GM19324 (cell line): ENCODE results near the gene PPP1R12C.
"Not testable (repeated sequence)": the region's sequence is repeated elsewhere in the genome, so short reads cannot be mapped to it uniquely, and the experiment has no call there.

ENCODE experiments used
- ATAC-seq: cut with Tn5 transposase; IDR thresholded peaks from one replicate; pipeline ENCODE4 v1.9.1; 2021; ENCODE audit warnings: mild to moderate bottlenecking, moderate library complexity; ENCODE audit not compliant: unreplicated experiment, low FRiP score

The PPP1R12C gene

DNA sequence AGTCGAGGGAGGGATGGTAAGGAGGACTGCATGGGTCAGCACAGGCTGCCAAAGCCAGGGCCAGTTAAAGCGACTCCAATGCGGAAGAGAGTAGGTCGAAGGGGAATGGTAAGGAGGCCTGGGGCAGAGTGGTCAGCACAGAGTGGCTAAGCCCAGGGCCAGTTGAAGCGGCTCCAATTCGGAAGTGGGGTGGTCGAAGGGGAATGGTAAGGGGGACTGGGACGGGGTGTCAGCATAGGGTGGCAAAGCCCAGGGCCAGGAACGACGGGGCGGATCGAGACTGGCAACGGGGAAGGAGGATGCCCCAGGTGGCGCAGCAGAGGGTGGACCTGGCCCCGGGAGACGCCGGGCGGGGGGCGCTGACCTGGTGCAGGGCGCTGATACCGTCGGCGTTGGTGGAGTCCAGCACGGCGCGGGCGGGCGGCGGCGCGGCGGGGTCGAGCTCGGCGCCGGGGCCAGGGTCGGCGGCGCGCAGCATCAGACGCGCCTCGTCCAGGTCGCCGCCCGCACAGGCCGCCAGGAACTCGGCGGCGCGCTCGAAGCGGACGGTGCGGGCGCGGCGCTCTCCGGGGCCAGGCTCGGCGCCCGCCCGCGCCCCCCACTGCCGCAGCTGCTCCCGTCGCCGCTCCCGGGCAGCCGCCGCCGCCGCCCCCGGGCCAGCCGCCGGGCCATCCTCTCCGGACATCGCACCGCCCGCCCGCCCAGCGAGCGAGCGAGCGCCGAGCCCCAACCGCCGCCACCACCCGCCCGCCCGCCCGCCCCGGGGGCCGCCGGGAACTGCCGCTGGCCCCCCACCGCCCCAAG lies at the start of gene PPP1R12C:
Gene PPP1R12C, minus strand, starts transcription at position 779 of the 804 bp plus-strand sequence. Its CDS starts 94 bp downstream, at position 685.
- peak; percentile 26 for ATAC-seq

DNA sequence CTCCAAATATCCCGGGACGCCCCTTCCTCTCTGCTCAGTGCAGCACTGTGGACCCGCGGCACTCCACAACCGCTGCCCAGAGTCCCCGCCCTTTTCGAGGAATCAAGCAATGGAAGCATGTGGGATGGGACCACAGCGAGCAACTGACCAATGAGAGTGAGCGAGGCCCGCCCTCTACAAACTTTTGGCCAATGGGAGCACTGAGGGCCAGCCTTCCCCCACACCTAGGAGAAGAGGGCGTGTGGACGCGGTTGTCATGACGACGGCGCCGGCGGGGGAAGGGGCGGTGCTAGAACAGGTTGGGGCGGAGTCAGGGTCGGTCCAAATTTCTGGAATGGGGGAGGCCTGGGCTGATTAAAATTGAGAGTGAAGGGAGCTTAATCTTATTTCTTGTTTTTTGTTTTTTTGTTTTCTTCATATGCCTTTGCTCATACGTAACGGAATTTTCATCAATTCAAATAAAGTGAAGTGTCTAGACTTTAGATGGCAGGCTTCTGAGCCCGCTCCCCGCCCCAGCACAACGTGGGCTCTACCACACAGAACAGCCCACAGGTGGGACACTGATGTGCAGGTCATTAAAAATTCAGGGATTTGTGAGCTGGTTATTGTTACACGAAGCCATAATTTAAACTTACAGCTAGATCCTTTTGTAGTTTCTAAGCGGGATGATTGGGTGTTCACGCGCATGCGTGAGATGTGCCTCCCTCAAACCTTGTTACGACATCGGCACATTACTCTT lies 49.3 kb upstream of the PPP1R12C start, which contains the start of gene DNAAF3:
Gene DNAAF3, minus strand, starts transcription at position 84 of the 739 bp plus-strand sequence. CDS start 200 bp downstream, outside the sequence.
- ATAC-seq = no peak

DNA sequence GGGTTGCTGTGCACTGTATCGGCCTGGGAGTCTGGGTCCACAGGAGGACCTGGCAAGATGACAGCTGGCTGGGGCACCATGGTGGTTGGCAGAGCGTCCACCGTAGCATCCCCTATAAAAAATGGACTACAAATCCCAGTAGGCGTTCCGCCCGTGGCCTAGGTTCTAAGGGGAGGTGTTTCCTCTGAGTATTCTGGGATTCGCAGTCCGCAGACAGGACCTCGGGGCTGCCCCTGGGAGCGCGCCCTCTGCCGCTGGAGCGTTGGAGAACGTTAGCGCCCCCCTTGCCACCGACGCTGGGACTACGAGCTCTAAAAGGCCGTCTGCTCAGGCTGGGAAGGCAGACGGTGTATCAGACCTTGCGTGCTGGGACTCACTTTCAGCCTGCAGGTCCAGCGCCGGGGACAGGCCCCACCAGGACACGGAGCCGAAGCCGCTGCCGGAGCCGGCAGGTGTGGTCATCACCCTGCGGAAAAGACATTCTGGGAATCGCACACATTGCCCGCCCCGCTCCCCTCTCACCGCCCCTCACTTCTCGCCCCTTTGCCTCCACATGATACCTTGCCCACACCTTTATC lies 48.6 kb upstream of the PPP1R12C start:
- no peak for ATAC-seq

DNA sequence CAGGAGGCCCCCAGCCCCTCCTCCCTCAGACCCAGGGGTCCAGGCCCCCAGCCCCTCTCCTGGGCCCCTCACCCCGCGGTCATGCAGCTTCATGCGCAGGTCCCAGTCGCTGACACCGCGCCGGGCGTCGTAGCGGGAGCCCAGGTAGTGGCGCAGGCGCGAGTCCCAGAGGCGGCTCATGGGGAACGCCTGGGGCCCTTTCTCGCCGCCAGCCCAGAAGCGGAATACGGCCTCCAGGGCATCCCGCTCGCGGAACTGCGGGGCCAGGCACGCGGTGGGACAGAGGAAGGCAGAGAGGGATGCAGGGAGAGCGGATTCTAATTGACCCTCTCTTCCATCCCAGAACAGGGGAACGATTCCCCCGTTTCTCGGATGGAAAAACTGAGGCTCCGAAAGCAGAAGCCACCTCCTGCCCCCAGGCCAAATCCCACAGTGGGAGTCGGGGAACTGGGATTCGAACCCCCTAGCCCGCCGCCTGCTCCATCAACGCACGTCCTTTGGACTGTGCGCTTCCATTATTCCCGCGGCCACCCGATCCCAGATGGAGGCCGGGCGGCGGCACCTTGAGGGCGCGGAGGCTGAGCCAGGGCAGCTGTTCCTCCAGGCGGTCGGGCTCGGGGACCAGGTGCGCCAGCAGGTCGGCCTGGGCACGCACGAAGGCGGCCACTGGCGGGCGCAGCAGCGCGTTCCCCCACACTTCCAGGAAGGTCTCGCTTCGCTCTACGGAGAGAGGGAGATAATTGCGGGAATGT lies 44.3 kb upstream of the PPP1R12C start:
- no peak for ATAC-seq

DNA sequence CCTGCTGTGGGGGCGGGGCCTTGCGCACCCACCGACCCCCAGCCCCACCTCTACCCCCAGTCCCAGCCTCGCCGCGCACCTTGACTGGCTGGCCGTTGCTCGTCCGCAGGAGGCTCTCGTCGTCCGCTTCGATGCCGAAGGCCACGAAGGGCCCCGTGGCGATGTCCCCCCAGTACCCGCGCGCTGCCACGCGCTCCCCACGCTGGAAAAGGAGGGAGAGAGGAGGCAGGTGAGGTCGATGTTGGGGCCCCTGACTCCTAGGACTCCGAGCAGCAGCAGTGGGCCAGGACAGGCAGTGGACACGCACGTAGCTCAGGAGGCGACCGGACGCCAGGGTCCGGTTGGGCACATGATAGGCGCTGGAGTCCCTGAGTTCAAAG lies 43.5 kb upstream of the PPP1R12C start:
- no peak for ATAC-seq

- no peak for ATAC-seq
Measured at GRCh38 chr19:55160128-55160985, 42.9 kb upstream of the PPP1R12C start.

GRCh38 chr19:55158848-55159749 lies 41.7 kb upstream of the PPP1R12C start:
- ATAC-seq = no peak

DNA sequence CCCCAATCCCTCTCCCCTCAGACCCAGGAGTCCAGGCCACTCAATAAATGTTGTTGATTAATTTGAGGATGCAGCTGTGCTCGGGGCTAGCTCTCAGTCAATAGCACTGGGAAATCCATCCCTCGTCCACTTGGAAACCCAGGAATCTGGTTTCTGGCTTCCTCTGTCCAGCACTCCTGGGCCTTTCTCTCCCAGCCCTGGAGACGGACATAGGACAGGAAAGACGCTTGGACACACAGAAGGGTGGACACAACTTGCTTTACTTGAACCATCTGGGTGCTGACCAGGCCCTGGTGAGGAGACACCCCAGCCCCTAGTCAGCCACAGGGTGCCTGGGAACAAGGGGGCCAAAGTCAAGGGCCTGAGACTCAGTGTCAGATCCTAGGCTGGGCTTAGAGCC lies 41.0 kb upstream of the PPP1R12C start:
- no peak for ATAC-seq

DNA sequence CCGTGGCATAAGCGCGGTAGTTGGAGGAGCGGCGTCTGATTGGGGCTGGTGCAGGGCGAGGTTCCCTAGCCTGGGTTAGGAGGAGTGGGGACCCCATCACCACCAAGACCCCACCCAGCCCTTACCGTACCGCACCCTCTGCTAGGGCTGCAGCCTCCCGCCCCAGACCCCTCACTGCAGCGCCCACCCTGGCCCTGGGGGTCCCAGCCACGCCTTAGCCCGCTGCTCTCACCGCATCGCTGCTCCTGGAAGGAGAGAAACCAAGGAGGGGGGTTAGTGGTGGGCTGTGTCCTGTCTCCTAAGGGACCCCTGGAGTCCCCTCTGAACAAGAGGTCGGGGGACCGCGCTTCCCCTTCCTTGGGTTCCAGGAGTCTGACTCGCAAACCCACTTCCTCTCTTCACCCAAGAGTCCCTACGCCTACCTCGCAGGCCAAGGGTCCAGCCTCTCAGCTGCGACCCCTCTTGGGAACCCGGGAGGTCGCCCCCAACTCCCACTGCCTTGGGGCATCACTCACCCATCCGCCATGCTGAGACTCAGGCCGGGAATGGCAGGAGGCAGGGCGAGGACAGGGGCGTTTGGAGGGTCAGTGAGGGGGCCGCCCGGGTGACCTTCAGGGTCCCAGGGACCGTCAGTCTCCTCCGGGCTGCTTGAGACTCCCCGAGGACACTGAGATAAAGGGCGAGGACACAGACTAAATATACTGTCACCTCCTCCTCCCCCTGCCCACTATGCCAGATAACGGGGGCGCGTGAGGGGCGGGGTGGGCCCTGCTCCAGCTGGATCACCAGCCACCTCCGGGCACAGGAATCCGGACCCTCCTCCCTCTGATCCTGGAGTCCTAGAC lies 39.8 kb upstream of the PPP1R12C start, which contains the start of gene TNNI3:
Gene TNNI3, minus strand, starts transcription at position 669 of the 845 bp plus-strand sequence. Its CDS starts 143 bp downstream, at position 526.
- no peak for ATAC-seq

DNA sequence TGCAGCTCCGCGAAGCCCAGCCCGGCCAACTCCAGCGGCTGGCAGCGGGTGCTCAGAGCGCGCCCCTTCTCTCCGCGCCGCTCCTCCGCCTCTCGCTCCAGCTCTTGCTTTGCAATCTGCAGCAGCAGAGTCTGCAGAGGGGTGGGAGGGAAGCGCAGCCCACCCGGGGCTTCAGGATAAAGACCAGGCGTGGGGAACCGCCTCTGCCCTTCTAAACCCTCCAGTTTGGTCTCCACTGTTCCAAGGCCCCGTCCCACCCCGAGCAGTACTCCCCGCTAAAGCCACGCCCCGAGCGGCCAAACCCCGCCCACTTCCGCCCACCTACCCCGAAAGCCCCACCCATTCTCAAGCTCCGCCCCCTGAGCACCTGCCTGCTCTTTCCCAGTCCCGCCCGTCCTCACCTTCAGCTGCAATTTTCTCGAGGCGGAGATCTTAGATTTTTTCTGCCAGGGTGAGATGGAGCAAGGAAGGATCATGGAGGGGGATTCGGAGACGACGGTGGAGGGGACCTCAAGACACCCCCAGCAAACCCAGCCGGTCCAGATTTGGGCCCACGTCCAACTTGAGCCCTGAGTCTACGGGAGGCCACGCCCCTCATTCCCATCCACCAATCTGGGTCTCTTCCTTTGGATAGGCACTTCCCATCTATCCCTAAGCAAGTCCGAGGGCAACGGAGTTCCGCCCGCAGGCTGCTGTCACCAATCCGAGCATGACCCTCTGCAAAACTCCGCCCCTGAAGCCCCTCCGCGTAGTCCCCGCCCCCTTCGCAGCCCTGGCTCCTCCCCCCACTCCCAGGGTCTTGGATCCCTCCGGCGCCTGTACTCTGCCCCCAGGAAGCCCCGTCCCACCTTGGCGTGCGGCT lies 39.0 kb upstream of the PPP1R12C start:
- ATAC-seq = no peak

DNA sequence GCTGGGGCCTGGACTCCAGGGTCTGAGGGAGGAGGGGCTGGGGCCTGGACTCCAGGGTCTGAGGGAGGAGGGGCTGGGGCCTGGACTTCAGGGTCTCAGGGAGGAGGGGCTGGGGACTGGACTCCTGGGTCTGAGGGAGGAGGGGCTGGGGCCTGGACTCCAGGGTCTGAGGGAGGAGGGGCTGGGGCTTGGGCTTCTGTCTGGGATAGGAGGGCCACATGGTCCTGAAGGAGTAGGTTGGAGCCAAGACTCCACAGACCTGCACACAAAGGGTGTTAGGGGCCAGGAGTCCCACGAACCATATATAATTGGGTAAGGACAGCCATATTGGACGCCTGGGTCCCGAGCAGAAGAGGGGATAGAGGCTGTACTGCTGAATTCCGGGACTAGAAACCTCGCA lies 38.3 kb upstream of the PPP1R12C start:
- ATAC-seq = not testable (repeated sequence)

DNA sequence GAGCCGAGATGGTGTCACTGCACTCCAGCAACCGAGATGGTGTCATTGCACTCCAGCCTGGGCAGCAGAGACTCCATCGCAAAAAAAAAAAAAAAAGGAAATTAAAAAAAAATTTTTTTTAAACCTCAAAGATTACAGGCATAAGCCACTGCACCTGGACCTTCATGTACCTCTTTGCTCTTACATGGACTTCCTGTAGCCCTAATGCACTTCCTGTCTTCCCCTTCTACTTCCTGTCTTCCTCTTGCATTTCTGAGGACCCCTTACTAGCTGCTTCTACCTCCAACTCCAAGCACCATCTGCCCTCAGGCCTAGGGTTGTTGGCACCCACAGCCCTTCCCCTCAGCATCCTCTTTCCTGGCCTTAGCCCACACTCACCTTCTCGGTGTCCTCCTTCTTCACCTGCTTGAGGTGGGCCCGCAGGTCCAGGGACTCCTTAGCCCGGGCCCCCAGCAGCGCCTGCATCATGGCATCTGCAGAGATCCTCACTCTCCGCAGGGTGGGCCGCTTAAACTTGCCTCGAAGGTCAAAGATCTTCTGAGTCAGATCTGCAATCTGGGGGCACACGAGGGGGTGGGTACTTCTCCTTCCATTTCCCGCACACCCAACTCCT lies 36.3 kb upstream of the PPP1R12C start:
- no peak for ATAC-seq

- no peak for ATAC-seq
Measured at GRCh38 chr19:55152017-55152416, 34.6 kb upstream of the PPP1R12C start.

GRCh38 chr19:55149078-55150003 lies 31.9 kb upstream of the PPP1R12C start, which contains the start of gene TNNT1:
Gene TNNT1 (minus strand): TSS chr19:55149206. CDS start chr19:55147157, 2,049 bp downstream.
- no peak for ATAC-seq
